ENCODE measurements around the gene CCNQ.

DNA sequence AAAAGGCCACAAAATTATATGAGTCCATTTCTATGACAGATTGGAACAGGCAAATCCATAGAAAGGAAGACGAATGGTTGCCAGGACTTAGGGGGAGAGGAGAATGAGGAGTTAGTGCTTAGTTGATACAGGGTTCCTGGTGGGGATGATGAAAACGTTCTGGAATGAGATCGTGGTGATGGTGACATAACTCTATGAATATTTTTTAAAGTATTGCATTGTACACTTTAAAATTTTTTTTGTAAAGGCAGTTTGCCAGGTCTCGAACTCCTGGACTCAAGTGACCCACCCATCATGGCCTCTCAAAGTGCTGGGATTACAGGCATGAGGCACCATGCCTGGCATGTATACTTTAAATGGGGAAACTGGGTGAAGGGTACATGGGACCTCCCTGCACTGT, 9.9 kb upstream of the CCNQ start:
- TF ChIP-seq, protein P1, sequence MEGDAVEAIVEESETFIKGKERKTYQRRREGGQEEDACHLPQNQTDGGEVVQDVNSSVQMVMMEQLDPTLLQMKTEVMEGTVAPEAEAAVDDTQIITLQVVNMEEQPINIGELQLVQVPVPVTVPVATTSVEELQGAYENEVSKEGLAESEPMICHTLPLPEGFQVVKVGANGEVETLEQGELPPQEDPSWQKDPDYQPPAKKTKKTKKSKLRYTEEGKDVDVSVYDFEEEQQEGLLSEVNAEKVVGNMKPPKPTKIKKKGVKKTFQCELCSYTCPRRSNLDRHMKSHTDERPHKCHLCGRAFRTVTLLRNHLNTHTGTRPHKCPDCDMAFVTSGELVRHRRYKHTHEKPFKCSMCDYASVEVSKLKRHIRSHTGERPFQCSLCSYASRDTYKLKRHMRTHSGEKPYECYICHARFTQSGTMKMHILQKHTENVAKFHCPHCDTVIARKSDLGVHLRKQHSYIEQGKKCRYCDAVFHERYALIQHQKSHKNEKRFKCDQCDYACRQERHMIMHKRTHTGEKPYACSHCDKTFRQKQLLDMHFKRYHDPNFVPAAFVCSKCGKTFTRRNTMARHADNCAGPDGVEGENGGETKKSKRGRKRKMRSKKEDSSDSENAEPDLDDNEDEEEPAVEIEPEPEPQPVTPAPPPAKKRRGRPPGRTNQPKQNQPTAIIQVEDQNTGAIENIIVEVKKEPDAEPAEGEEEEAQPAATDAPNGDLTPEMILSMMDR (IDR thresholded peaks at IDR 0.05; ENCODE audit: insufficient read depth, low read length), result no peak
- TF ChIP-seq POLR2AphosphoS5 (IDR thresholded peaks at IDR 0.05; ENCODE audit: low read depth), result no peak
- TF ChIP-seq REST (IDR thresholded peaks at IDR 0.05; ENCODE audit: insufficient replicate concordance, low read depth), result no peak
